ENCODE results near the gene PNLIPRP1. TPM values are rescaled to one million over a fixed set of nuclear protein-coding genes. Genes with fewer than 3 reads are reported as not detected.

PNLIPRP1 gene
- total RNA-seq, 2 experiments from 2014 or later, result not detected

DNA sequence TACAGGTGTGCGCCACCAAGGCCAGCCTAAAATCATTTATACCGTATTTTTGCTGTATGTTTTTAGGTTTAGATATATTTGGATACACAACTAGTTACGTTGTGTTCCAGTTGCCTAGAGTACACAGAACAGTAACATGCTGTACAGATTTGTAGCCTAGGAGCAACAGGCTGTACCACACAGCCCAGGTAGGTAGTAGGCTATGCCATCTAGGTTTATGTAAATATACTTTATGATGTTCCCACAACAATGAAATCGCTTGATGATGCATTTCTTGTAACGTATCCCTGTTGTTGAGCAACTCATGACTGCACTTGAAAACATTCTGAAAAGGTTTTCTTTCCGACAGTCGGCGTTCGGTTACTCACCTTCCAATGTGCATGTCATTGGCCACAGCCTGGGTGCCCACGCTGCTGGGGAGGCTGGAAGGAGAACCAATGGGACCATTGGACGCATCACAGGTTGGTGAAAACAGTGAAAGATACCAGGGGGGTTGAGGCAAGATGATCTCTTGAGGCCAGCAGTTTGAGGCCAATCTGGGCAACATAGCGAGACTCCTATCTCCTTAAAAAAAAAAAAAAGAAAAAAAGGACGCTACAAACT is 37.3 kb upstream of the PNLIPRP1 start:
- H3K9me2 ChIP-seq (ENCODE audit: insufficient read depth, low read length), result no peaks in the 10 kb centered on the region
- no peaks in the 10 kb centered on the region for H4K20me1 ChIP-seq (ENCODE audit: insufficient read depth, low read length)
- no peak for DNase-seq (ENCODE audit: low spot score)
- ChIA-PET POLR2A (no interaction called here), CTCF (ENCODE audit: unreplicated experiment) (no interaction called here)
- no peaks in the 10 kb centered on the region for H3K36me3 ChIP-seq (ENCODE audit: insufficient read depth, low read length)
- no peak overlapping the region for H2AFZ ChIP-seq (ENCODE audit: low read length)
- BruUV-seq (replicated peaks), result no TSS peak
- no peak overlapping the region for H3K4me3 ChIP-seq (ENCODE audit: low read depth, low read length, poor library complexity, severe bottlenecking)
- no peaks in the 10 kb centered on the region for H3K79me2 ChIP-seq (ENCODE audit: insufficient read depth, low read depth, low read length)
- no peak overlapping the region for H3K4me2 ChIP-seq (ENCODE audit: low read length)
- TF ChIP-seq EZH2phosphoT487 (IDR thresholded peaks at IDR 0.05; ENCODE audit: borderline replicate concordance, low read depth, low read length) (no peak), CTCF (conservative IDR thresholded peaks at IDR 0.05; ENCODE audit: low read length) (no peak)
- H3K9me3 ChIP-seq (ENCODE audit: low read length), result no peaks in the 10 kb centered on the region
- H3K4me1 ChIP-seq (ENCODE audit: insufficient read depth, low read length, poor library complexity, severe bottlenecking), result no peaks in the 10 kb centered on the region
- intact Hi-C loops (cut with micrococcal nuclease; ENCODE audit: unreplicated experiment), result no loop called here
- H3K27ac ChIP-seq (ENCODE audit: low read depth, low read length, poor library complexity, severe bottlenecking), result no peak overlapping the region

DNA sequence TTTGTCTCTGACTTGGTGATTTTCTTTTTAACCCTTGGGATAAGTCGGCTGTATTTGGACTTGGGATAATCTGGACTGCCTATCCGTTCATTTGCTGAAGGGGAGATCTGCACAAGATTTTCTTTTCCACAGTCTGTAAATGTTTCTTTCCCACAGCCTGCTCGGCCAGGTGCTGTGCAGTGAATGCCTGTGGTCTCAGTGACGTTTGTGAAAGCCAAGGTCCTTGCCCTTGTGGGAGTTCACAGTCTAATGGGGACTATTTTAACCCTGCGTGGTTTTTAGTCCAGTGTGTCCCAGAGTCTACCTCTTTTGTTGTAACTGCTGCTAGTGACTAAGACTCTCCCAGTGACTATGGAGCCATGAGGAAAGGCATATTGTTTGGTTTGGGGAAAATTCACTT is 36.1 kb upstream of the PNLIPRP1 start:
- no peak for TF ChIP-seq CTCF (conservative IDR thresholded peaks at IDR 0.05; ENCODE audit: low read length)
- TF ChIP-seq EZH2phosphoT487 (IDR thresholded peaks at IDR 0.05; ENCODE audit: borderline replicate concordance, low read depth, low read length), result no peak
- no peaks in the 10 kb centered on the region for H3K36me3 ChIP-seq (ENCODE audit: insufficient read depth, low read length)
- H3K9me3 ChIP-seq (ENCODE audit: low read length), result no peaks in the 10 kb centered on the region
- intact Hi-C loops (cut with micrococcal nuclease; ENCODE audit: unreplicated experiment), result no loop called here
- H3K4me1 ChIP-seq (ENCODE audit: insufficient read depth, low read length, poor library complexity, severe bottlenecking), result no peaks in the 10 kb centered on the region
- no peak for DNase-seq (ENCODE audit: low spot score)
- no peaks in the 10 kb centered on the region for H4K20me1 ChIP-seq (ENCODE audit: insufficient read depth, low read length)
- CTCF ChIA-PET (ENCODE audit: unreplicated experiment), result no interaction called here
- BruUV-seq (replicated peaks), result no TSS peak
- no peaks in the 10 kb centered on the region for H3K9me2 ChIP-seq (ENCODE audit: insufficient read depth, low read length)
- H3K4me3 ChIP-seq (ENCODE audit: low read depth, low read length, poor library complexity, severe bottlenecking), result no peak overlapping the region
- H3K4me2 ChIP-seq (ENCODE audit: low read length), result no peak overlapping the region
- no peak overlapping the region for H3K27ac ChIP-seq (ENCODE audit: low read depth, low read length, poor library complexity, severe bottlenecking)
- no peaks in the 10 kb centered on the region for H3K79me2 ChIP-seq (ENCODE audit: insufficient read depth, low read depth, low read length)
- H2AFZ ChIP-seq (ENCODE audit: low read length), result no peak overlapping the region
- POLR2A ChIA-PET, result no interaction called here

DNA sequence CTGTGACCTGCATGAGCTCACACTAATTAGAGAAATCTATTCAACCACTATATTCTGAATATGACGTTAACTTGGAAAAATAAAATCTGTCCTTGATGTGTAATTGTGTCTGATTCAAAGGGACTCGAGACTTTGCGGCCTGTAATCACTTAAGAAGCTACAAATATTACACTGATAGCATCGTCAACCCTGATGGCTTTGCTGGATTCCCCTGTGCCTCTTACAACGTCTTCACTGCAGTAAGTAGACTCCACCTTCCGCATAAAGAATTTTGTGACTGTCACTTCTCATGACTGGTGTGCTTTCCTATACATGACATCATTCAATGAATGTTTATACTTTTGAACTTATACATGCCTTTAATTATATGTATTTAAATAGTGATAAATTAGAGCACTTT is 34.9 kb upstream of the PNLIPRP1 start:
- H3K9me2 ChIP-seq (ENCODE audit: insufficient read depth, low read length), result no peaks in the 10 kb centered on the region
- TF ChIP-seq EZH2phosphoT487 (IDR thresholded peaks at IDR 0.05; ENCODE audit: borderline replicate concordance, low read depth, low read length), result no peak
- no peak for TF ChIP-seq CTCF (conservative IDR thresholded peaks at IDR 0.05; ENCODE audit: low read length)
- no peak overlapping the region for H3K4me3 ChIP-seq (ENCODE audit: low read depth, low read length, poor library complexity, severe bottlenecking)
- BruUV-seq (replicated peaks), result no TSS peak
- H2AFZ ChIP-seq (ENCODE audit: low read length), result no peak overlapping the region
- no peaks in the 10 kb centered on the region for H3K79me2 ChIP-seq (ENCODE audit: insufficient read depth, low read depth, low read length)
- ChIA-PET CTCF (ENCODE audit: unreplicated experiment) (no interaction called here), POLR2A (interaction anchor here (0.5 to 1.1 kb wide), 5 partner anchors 12 to 282 kb away, joined by 3 to 5 read pairs (median 3); no protein-coding TSS in a partner anchor)
- no peak overlapping the region for H3K4me2 ChIP-seq (ENCODE audit: low read length)
- H3K4me1 ChIP-seq (ENCODE audit: insufficient read depth, low read length, poor library complexity, severe bottlenecking), result no peaks in the 10 kb centered on the region
- intact Hi-C loops (cut with micrococcal nuclease; ENCODE audit: unreplicated experiment), result no loop called here
- H3K9me3 ChIP-seq (ENCODE audit: low read length), result no peaks in the 10 kb centered on the region
- H3K27ac ChIP-seq (ENCODE audit: low read depth, low read length, poor library complexity, severe bottlenecking), result no peak overlapping the region
- DNase-seq (ENCODE audit: low spot score), result no peak
- no peaks in the 10 kb centered on the region for H4K20me1 ChIP-seq (ENCODE audit: insufficient read depth, low read length)
- H3K36me3 ChIP-seq (ENCODE audit: insufficient read depth, low read length), result no peaks in the 10 kb centered on the region
